CD8-positive, alpha-beta memory T cell (primary cell): ENCODE data around the gene FBXW11. TPM values are rescaled to one million over a fixed set of nuclear protein-coding genes. Genes with fewer than 3 reads are reported as not detected.

Experiments
- CTCF ChIA-PET: fragments of 350-600 bp; sonication (Branson Sonifier 250); formaldehyde crosslinking; loops from one replicate; lab custom pipeline; 2021; ENCODE audit warnings: antibody characterized with exemption; lab: Charles Lee
- POLR2A ChIA-PET: fragments of 350-600 bp; sonication (Branson Sonifier 250); formaldehyde crosslinking; loops from one replicate; lab custom pipeline; 2021; ENCODE audit warnings: antibody characterized with exemption; lab: Charles Lee
- DNase-seq, 5 donors: peaks; one replicate each; pipeline versions ENCODE4 v3.0.0 to v3.0.0-alpha.2; 2020 to 2022; ENCODE audit warnings: mixed read lengths in 1 of 5
- H3K27ac ChIP-seq: one replicate; pipeline ENCODE4 v1.7.0; 2013; ENCODE audit warnings: low read depth, mild to moderate bottlenecking, low read length, moderate library complexity
- H3K27me3 ChIP-seq: 2 replicates; pipeline ENCODE4 v1.7.0; 2013; ENCODE audit warnings: low read length, mild to moderate bottlenecking; ENCODE audit not compliant: insufficient read depth, poor library complexity, severe bottlenecking
- H3K36me3 ChIP-seq: 2 replicates; pipeline ENCODE4 v1.7.0; 2013; ENCODE audit warnings: mild to moderate bottlenecking, low read length, moderate library complexity; ENCODE audit not compliant: insufficient read depth
- H3K4me1 ChIP-seq: 2 replicates; pipeline ENCODE4 v1.7.0; 2013; ENCODE audit warnings: mild to moderate bottlenecking, low read length, moderate library complexity; ENCODE audit not compliant: insufficient read depth
- H3K4me3 ChIP-seq: 2 replicates; pipeline ENCODE4 v1.7.0; 2013; ENCODE audit warnings: mild to moderate bottlenecking, low read length
- H3K9me3 ChIP-seq: 2 replicates; pipeline ENCODE4 v1.7.0; 2013; ENCODE audit warnings: mild to moderate bottlenecking, low read length
- H3K27ac Mint-ChIP-seq, 8 donors: one replicate each; pipeline ENCODE4 v1.8.0; 2020 to 2021; ENCODE audit warnings: mixed read lengths in 8 of 8, mild to moderate bottlenecking in 6 of 8, inconsistent platforms in 3 of 8, moderate library complexity in 3 of 8
- H3K27me3 Mint-ChIP-seq, 2 donors: one replicate each; pipeline ENCODE4 v1.8.0; 2020 to 2021; ENCODE audit warnings: mixed read lengths in 2 of 2, mild to moderate bottlenecking in 1 of 2, moderate library complexity in 1 of 2
- H3K36me3 Mint-ChIP-seq, 3 donors: one replicate each; pipeline ENCODE4 v1.8.0; 2020 to 2021; ENCODE audit warnings: mixed read lengths in 3 of 3, inconsistent platforms in 1 of 3, mild to moderate bottlenecking in 1 of 3
- H3K4me1 Mint-ChIP-seq, 3 donors: one replicate each; pipeline ENCODE4 v1.8.0; 2020 to 2021; ENCODE audit warnings: mixed read lengths in 3 of 3, inconsistent platforms in 1 of 3, mild to moderate bottlenecking in 1 of 3
- H3K4me3 Mint-ChIP-seq, 7 donors: one replicate each; pipeline ENCODE4 v1.8.0; 2020 to 2021; ENCODE audit warnings: mixed read lengths in 7 of 7, mild to moderate bottlenecking in 6 of 7, moderate library complexity in 4 of 7, inconsistent platforms in 2 of 7
- H3K9me3 Mint-ChIP-seq, 5 donors: one replicate each; pipeline ENCODE4 v1.8.0; 2020 to 2022; ENCODE audit warnings: mixed read lengths in 5 of 5, mild to moderate bottlenecking in 3 of 5, moderate library complexity in 2 of 5, inconsistent platforms in 1 of 5
- polyA plus RNA-seq: library from polyadenylated mRNA; unstranded; fragments of 300-500 nt; fragmentation: Illumina TruSeq; gene quantifications from one replicate; pipeline ENCODE4 v1.2.3, GENCODE V29; 2021
- total RNA-seq, 2 experiments: library from RNA; stranded (reverse); gene quantifications; one replicate each; pipeline ENCODE4 v1.2.3, GENCODE V29; 2021

The FBXW11 gene
- total and polyA plus RNA-seq, 3 experiments from 2014 or later = 25.8 to 46.9 (median 44.7) TPM

DNA sequence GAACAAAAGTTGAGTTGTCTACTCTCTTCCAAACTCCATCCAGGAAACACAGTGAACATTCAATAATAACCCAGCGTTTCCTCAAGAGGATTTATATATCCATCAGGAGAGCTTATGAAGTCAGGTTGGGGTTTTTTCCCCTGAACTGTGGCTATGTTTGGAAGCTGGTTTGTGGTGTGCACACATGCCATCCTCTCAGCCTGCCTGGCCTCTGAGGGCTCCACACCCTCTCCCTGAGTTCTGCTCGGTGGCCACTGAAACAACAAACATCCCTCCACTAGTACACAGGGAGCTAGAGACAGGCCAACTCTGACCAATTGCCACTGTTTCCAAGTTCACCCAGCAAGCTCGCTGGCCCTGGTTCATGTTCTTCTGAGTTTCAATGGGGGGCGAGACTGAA lies 185.2 kb downstream of the FBXW11 start:
- H3K27ac ChIP-seq = no peak overlapping the region
- Mint-ChIP-seq H3K4me1 (no peaks in the 10 kb centered on the region), H3K27ac (no peak overlapping the region), H3K9me3 (peaks cover 0 to 1% (median 0%) of the 10 kb centered on the region in 5 donors), H3K27me3 (peaks cover 11 to 19% of the 10 kb centered on the region in 2 donors), H3K4me3 (no peak overlapping the region), H3K36me3 (peaks cover 0 to 17% (median 3%) of the 10 kb centered on the region in 3 donors)
- H3K27me3 ChIP-seq = no peaks in the 10 kb centered on the region
- ChIA-PET CTCF (no interaction called here), POLR2A (no interaction called here)
- no peak for DNase-seq
- H3K36me3 ChIP-seq = no peaks in the 10 kb centered on the region
- H3K4me1 ChIP-seq = no peaks in the 10 kb centered on the region
- no peak overlapping the region for H3K4me3 ChIP-seq
- H3K9me3 ChIP-seq = no peaks in the 10 kb centered on the region

DNA sequence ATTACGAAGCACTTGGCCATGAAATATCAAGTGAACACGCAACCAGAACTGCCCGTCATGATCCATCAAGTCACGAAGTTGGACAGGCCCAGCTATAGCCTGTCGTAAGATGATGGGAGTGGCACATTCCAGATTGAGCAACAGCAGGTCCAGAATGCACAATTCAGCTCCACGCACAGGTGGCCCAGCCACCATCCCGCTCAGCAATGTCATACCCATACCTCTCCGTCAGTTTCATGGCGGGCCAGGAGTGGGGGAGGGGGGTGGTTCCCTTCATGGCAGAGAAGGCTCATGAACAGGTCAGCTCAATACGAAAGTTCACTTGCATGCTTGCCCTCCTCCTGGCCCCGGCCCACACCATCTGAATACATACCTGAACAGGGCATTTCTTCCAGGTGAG lies 185.9 kb downstream of the FBXW11 start:
- H3K9me3 ChIP-seq = no peaks in the 10 kb centered on the region
- H3K4me1 Mint-ChIP-seq = no peaks in the 10 kb centered on the region
- no peaks in the 10 kb centered on the region for H3K9me3 Mint-ChIP-seq
- H3K27me3 ChIP-seq = no peaks in the 10 kb centered on the region
- no peak for DNase-seq
- peaks cover 11 to 16% of the 10 kb centered on the region in 2 donors for H3K27me3 Mint-ChIP-seq
- H3K27ac Mint-ChIP-seq = peak overlapping the region in 1 of 8 donors; percentile 36
- H3K27ac ChIP-seq = no peak overlapping the region
- H3K4me3 ChIP-seq = no peak overlapping the region
- H3K36me3 ChIP-seq = no peaks in the 10 kb centered on the region
- no peaks in the 10 kb centered on the region for H3K4me1 ChIP-seq
- CTCF ChIA-PET = no interaction called here
- POLR2A ChIA-PET = no interaction called here
- peaks cover 0 to 12% (median 3%) of the 10 kb centered on the region in 3 donors for H3K36me3 Mint-ChIP-seq
- no peak overlapping the region for H3K4me3 Mint-ChIP-seq

GRCh38 chr5:171816666-171817065 lies 189.8 kb downstream of the FBXW11 start:
- no peak for DNase-seq
- H3K27me3 Mint-ChIP-seq = peaks cover 6 to 22% of the 10 kb centered on the region in 2 donors
- CTCF ChIA-PET = no interaction called here

GRCh38 chr5:171813813-171814490 lies 192.5 kb downstream of the FBXW11 start:
- Mint-ChIP-seq H3K9me3 (peaks cover 0 to 16% (median 13%) of the 10 kb centered on the region in 5 donors), H3K27ac (peak overlapping the region in 1 of 8 donors; percentile 5), H3K4me3 (no peak overlapping the region), H3K36me3 (peaks cover 0 to 6% (median 0%) of the 10 kb centered on the region in 3 donors), H3K4me1 (no peaks in the 10 kb centered on the region), H3K27me3 (peaks cover 5 to 17% of the 10 kb centered on the region in 2 donors)
- H3K27me3 ChIP-seq = no peaks in the 10 kb centered on the region
- no peak for DNase-seq
- no peaks in the 10 kb centered on the region for H3K4me1 ChIP-seq
- no peak overlapping the region for H3K27ac ChIP-seq
- ChIA-PET POLR2A (no interaction called here), CTCF (no interaction called here)
- no peaks in the 10 kb centered on the region for H3K9me3 ChIP-seq
- no peaks in the 10 kb centered on the region for H3K36me3 ChIP-seq
- H3K4me3 ChIP-seq = no peak overlapping the region

More at GRCh38 chr5:171816666-171817065, 189.8 kb downstream of the FBXW11 start:
- no peaks in the 10 kb centered on the region for H3K36me3 ChIP-seq
- POLR2A ChIA-PET = no interaction called here
- Mint-ChIP-seq H3K4me3 (no peak overlapping the region), H3K36me3 (no peaks in the 10 kb centered on the region), H3K4me1 (no peaks in the 10 kb centered on the region), H3K9me3 (peaks cover 0 to 4% (median 4%) of the 10 kb centered on the region in 5 donors), H3K27ac (peak overlapping the region in 1 of 8 donors; percentile 5)
- H3K4me3 ChIP-seq = no peak overlapping the region
- no peak overlapping the region for H3K27ac ChIP-seq
- H3K4me1 ChIP-seq = no peaks in the 10 kb centered on the region
- no peaks in the 10 kb centered on the region for H3K27me3 ChIP-seq
- no peaks in the 10 kb centered on the region for H3K9me3 ChIP-seq

DNA sequence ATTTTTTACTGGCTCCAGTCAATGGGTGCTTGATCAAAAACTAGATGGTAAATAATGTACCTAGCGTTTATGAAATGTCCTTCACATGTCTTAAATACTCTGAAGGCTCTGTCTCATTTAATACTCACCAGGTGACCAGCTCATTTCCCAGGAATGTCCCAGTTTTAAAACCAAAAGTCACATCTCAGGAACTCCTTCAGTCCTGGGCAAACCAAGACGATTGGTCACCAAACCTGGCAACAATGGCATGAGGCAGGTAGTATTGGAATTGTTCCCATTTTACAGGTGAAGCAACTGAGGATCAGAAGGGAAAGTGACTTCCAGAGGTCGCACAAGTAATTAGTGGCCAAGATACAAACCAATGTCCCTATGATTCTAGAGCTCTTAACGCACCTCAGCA lies 193.2 kb downstream of the FBXW11 start:
- no peak overlapping the region for H3K27ac Mint-ChIP-seq
- peaks cover 0 to 6% (median 0%) of the 10 kb centered on the region in 3 donors for H3K36me3 Mint-ChIP-seq
- Histone ChIP-seq H3K4me1 (no peaks in the 10 kb centered on the region), H3K36me3 (no peaks in the 10 kb centered on the region), H3K27me3 (no peaks in the 10 kb centered on the region), H3K27ac (no peak overlapping the region), H3K9me3 (no peaks in the 10 kb centered on the region), H3K4me3 (no peak overlapping the region)
- CTCF ChIA-PET = no interaction called here
- no peak overlapping the region for H3K4me3 Mint-ChIP-seq
- POLR2A ChIA-PET = no interaction called here
- peaks cover 0 to 20% (median 13%) of the 10 kb centered on the region in 5 donors for H3K9me3 Mint-ChIP-seq
- DNase-seq = no peak
- peaks cover 5 to 13% of the 10 kb centered on the region in 2 donors for H3K27me3 Mint-ChIP-seq
- no peaks in the 10 kb centered on the region for H3K4me1 Mint-ChIP-seq

Other genes starting within 250 kb of the FBXW11 start
- not detected for gene SMIM23, start 220.8 kb downstream of the FBXW11 start, total RNA-seq
- not detected for gene SMIM23, start 220.8 kb downstream of the FBXW11 start, polyA plus RNA-seq
- gene STK10, start 181.6 kb upstream of the FBXW11 start, total RNA-seq = 100 to 1,000 TPM; 113 to 118 TPM
- gene STK10, start 181.6 kb upstream of the FBXW11 start, polyA plus RNA-seq = 170 TPM
- not detected for gene EFCAB9, start 187.5 kb upstream of the FBXW11 start, total RNA-seq
- gene EFCAB9, start 187.5 kb upstream of the FBXW11 start, polyA plus RNA-seq = not detected